ENCODE data around the gene MASTL.

Gene MASTL

DNA sequence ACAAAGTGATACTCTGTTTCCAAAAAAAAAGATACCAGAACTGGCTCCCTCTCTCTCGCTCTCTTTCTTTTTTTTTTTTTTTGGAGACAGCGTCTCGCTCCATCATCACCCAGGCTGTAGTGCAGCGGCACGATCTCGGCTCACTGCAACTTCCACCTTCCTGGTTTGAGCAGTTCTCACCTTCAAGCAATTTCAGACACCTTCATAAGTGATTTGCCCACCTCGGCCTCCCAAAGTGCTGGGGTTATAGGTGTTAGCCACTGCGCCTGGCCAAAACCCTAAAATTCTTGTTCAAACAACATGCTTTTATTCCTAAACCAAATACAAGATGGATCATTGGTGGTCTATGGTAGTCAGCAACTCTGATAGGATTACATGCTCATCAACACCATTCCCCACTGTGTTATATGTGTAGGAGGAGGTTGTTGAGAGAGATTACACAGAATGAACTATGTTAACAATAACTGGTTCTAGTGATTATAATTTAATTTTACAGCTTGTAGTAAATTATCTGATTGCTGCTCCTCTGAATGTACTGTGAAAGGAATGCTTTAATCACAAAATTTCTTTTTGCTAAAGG, 69.9 kb downstream of the MASTL start:
- no peak for DNase-seq (ENCODE audit: extremely low read depth, insufficient read length)
- Histone ChIP-seq H3K27me3 (replicated peaks; ENCODE audit: control insufficient read depth, insufficient read depth, low read length) (no peaks in the 10 kb centered on the region), H3K4me3 (replicated peaks; ENCODE audit: low read depth, low read length) (no peak overlapping the region), H3K36me3 (ENCODE audit: control insufficient read depth, insufficient read depth, low read length) (no peaks in the 10 kb centered on the region; the same call in 1 of the 2 replicates)
- TF ChIP-seq CTCF (IDR thresholded peaks at IDR 0.05; ENCODE audit: insufficient read depth, low read length, poor library complexity, severe bottlenecking): no peak

DNA sequence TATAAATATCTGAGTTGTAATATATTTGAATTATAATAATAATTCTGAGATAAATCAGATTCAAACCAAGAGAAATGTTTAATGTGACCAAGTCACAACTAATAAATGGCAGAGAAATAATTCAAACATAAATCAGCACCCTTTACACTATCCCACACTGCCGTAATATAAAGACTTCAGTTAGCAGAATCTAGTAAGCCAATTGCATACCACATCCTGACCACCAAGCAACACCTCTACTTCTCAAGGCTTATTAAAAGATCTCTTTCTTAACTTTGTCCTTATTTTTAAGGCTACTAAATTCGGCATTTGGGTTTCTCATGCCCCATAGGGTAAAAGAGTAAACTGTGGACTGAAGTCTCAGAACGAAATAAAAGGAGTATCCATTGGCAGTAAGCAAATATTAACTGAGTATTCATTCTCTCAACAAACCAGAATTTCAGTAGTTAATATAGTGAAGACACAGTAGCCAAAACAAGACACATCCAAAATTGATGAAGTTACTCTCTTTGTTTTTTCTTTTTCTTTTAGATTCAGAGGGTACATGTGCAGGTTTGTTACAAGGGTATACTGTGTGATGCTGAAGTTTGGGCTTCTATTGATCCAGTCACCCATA, 70.6 kb downstream of the MASTL start:
- no peak for TF ChIP-seq CTCF (IDR thresholded peaks at IDR 0.05; ENCODE audit: insufficient read depth, low read length, poor library complexity, severe bottlenecking)
- DNase-seq (ENCODE audit: extremely low read depth, insufficient read length): no peak
- Histone ChIP-seq H3K4me3 (replicated peaks; ENCODE audit: low read depth, low read length) (no peak overlapping the region), H3K36me3 (ENCODE audit: control insufficient read depth, insufficient read depth, low read length) (no peaks in the 10 kb centered on the region; the same call in 1 of the 2 replicates), H3K27me3 (replicated peaks; ENCODE audit: control insufficient read depth, insufficient read depth, low read length) (no peaks in the 10 kb centered on the region)

DNA sequence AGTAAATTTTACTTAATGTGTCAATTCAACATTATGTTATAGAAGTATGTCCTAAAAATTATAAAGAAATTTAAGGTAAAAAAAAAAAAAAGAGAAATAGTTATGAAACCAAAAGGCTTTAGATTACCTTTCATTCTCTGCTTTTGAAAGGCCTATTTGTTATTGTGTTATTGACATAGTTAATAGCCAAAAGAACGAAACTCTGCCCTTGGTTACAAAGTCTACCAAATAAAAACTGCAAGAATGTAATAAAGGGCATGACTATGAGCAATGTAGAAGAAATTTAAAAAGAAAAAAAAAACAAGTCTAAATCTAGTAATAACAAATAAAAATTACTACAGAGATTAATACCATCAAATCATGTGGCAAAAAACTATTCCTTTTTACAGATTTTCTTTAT, 74.9 kb downstream of the MASTL start:
- H3K36me3 ChIP-seq (ENCODE audit: control insufficient read depth, insufficient read depth, low read length): no peaks in the 10 kb centered on the region; the same call in 1 of the 2 replicates
- no peak overlapping the region for H3K4me3 ChIP-seq (replicated peaks; ENCODE audit: low read depth, low read length)
- H3K27me3 ChIP-seq (replicated peaks; ENCODE audit: control insufficient read depth, insufficient read depth, low read length): no peaks in the 10 kb centered on the region
- no peak for TF ChIP-seq CTCF (IDR thresholded peaks at IDR 0.05; ENCODE audit: insufficient read depth, low read length, poor library complexity, severe bottlenecking)
- no peak for DNase-seq (ENCODE audit: extremely low read depth, insufficient read length)

DNA sequence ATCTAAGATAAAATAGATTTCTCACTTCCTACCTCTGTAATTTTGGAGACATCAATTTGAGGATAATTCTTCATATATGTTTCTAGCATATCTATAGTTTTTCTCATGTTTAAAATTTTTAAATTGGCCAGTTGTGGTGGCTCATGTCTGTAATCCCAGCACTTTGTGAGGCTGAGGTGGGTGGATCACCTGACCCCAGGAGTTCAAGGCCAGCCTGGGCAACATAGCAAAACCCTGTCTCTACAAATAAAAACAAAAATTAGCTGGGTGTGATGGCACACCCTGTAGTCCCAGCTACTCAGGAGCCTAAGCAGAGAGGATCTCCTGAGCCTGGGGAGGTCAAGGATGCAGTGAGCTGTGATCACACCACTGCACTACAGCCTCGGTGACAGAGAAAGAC, 80.6 kb downstream of the MASTL start:
- no peak overlapping the region for H3K4me3 ChIP-seq (replicated peaks; ENCODE audit: low read depth, low read length)
- DNase-seq (ENCODE audit: extremely low read depth, insufficient read length): no peak
- H3K36me3 ChIP-seq (ENCODE audit: control insufficient read depth, insufficient read depth, low read length): no peaks in the 10 kb centered on the region; the same call in 1 of the 2 replicates
- no peaks in the 10 kb centered on the region for H3K27me3 ChIP-seq (replicated peaks; ENCODE audit: control insufficient read depth, insufficient read depth, low read length)
- no peak for TF ChIP-seq CTCF (IDR thresholded peaks at IDR 0.05; ENCODE audit: insufficient read depth, low read length, poor library complexity, severe bottlenecking)

Data from GM06990 (cell line).